IPS-11a (cell line): ENCODE results near the gene TECPR2.

Source experiments
- H3K4me3 ChIP-seq: one replicate; pipeline ENCODE4 v1.5.1; 2013; ENCODE audit warnings: low read depth, low read length, control low read depth

TECPR2 gene

DNA sequence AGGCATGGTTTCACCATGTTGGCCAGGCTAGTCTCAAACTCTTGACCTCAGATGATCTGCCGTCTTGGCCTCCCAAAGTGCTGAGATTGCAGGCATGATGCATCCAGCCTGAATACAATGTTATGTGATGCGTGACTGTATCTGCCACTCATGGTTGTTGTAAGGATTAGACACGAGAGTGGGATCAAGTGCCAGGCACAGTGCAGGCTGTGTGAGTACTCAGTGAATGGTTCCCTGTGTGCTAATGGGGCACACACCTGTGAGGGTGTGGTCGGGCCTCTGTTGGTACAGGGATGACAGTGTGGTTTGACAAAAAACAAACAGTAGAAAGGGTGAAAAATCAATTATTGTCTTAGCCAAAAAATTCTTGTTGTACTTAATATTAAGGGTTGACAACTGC lies 61.8 kb downstream of the TECPR2 start:
- no peak overlapping the region for H3K4me3 ChIP-seq

DNA sequence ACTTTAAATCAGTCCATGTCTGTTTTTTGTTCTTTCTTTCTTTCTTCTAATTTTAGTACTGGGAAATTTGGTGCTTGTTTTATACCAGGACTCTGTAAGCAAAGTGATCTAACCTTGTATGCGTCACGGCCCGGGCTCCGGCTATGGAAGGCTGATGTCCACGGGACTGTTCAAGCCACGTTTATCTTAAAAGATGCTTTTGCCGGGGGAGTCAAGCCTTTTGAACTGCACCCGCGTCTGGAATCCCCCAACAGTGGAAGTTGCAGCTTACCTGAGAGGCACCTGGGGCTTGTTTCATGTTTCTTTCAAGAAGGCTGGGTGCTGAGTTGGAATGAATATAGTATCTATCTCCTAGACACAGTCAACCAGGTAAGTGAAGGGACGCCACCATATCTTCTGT lies 62.2 kb downstream of the TECPR2 start:
- H3K4me3 ChIP-seq, result no peak overlapping the region

DNA sequence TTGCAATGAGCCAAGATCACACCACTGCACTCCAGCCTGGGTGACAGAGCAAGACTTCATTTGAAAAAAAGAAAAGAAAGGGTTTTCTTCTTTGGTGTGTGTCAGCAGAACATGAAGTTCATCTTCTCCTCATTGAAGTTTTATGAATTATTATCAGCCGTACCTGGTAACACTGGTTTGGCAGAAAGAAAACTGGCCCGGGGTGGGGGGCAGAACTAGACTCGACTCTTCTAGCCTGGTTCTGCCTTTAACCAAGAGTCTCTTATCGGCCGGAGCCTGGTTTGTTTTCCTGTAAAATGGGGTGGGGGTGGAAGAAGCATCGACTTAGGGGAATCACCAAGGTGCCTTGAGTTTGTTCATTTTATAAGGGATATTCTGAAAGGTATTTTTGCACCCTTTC lies 64.1 kb downstream of the TECPR2 start:
- no peak overlapping the region for H3K4me3 ChIP-seq

DNA sequence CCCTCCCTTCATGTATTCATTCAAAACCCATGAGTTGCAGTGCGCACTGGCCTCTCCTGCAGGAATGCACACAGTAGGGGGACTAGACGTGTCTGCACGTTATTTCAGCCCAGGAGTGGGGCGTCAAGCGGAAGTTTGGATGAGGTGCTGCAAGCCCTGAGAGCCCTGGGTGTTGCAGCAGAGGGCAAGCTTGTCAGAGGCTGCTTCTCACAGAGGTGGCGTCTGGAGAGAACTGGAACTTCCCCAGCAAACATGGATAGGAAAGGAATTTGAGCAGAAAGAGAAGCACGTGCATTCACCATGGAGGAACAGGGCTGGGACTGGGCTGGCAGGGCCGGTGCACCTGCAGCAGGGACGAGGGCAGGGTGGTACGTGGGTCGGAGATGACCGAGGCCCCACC lies 64.9 kb downstream of the TECPR2 start:
- no peak overlapping the region for H3K4me3 ChIP-seq

DNA sequence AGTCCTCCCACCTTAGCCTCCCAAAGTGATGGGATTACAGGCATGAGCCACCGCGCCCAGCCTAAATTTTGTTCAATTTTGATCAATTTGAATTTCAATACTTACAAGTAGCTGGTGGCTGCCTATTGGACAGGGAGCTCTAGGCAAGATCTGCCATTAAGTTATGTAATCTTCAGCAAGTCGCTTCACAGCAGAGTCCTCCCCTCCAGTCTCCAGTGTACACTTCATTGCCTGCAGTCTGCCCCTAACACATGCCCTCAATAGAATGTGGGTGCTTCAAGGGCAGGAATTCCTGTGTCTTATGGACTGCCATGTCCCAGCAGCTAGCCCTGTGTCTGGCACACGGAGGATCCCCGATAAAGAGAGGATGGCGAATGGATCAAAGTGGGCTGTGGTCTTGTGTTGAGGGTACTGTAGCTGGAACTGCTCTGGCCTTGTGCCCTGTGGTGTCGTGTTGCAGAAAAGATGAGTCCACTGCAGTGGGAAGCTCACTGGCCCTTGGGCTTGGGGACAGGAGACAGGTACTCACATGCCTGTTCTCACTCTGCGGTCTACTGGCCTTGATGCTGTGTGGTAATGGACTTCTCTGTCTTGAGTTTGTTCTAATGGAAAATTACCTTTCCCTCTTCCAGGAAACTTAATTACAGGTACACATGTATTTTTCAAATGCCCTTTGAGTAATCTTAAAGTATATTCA lies 67.6 kb downstream of the TECPR2 start:
- no peak overlapping the region for H3K4me3 ChIP-seq

DNA sequence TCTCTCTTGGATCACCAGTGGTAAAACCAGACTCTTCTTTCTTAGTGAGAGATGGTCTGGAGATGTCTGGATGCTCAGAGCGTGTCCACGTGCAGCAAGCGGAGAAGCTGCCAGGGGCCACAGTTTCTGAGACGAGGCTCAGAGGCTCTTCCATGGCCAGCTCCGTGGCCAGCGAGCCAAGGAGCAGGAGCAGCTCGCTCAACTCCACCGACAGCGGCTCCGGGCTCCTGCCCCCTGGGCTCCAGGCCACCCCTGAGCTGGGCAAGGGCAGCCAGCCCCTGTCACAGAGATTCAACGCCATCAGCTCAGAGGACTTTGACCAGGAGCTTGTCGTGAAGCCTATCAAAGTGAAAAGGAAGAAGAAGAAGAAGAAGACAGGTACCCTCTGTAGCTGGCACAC lies 69.0 kb downstream of the TECPR2 start:
- H3K4me3 ChIP-seq, result no peak overlapping the region

DNA sequence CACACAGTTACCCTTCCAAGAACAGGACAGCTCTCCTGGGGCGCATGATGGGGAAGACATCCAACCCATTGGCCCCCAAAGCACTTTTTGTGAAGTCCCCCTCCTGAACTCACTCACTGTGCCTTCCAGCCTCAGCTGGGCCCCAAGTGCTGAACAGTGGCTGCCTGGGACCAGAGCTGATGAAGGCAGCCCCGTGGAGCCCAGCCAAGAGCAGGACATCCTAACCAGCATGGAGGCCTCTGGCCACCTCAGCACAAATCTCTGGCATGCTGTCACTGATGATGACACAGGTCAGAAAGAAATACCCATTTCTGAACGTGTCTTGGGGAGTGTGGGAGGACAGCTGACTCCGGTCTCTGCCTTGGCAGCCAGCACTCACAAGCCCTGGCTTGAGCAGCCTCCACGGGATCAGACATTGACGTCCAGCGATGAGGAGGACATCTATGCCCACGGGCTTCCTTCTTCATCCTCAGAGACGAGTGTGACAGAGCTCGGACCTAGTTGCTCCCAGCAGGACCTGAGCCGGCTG lies 72.0 kb downstream of the TECPR2 start:
- H3K4me3 ChIP-seq, result no peak overlapping the region

DNA sequence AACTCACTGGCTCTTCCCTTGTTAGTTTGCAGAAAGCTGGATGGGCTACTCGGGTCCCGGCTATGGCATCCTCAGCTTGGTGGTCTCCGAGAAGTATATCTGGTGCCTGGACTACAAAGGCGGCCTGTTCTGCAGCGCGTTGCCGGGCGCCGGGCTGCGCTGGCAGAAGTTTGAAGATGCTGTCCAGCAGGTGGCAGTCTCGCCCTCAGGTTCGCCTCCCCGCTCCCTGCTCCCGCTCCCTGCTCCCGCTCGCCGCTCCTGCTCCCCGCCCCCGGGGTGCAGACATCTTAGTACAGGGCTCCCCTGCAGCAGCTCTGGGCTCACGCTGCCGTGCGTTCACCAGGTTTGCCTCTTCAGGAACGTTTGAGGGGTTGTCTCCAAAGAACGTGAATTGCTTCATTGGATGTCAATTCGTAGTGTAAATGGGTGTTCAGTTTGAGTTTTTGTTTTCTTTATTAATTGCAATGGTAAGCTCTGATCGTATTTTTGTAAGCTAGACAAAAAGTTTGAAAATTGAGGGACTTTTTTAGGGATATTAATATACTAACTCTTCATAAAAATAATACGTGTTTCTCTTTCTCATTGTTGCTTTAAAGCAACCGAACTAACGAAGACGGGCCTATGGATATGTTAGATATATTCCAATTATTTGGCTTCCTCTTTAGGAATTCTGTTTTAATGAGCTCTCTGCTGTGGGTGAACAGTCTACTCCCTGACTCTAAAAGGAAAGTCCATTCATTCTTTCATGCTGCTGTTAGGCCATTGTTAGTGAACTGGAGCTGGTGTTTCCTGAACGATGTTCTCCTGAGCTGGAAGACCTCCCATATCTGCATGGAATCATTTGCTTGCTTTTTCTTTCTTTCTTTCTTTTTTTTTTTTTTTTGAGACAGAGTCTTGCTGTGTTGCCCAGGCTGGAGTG lies 75.5 kb downstream of the TECPR2 start:
- no peak overlapping the region for H3K4me3 ChIP-seq

DNA sequence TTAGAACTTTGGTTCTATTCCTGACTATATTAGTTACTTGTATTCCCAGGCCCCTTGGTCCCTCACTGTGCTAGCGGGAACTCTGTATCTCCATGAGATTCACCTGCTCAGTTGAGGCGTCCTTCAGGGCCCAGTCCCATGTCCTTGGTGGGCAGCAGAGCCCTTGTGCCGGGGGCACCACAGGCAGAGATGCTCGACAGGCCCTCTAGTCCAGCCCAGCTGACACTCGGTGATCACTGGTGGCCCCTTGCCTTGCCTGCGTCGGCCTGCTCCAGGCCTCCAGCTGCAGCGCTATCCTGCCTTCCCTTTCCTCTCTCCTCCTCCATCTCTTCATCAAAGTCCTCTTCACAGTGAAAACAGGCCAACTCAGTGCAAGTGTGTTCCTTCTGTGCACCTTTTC lies 76.8 kb downstream of the TECPR2 start:
- no peak overlapping the region for H3K4me3 ChIP-seq

DNA sequence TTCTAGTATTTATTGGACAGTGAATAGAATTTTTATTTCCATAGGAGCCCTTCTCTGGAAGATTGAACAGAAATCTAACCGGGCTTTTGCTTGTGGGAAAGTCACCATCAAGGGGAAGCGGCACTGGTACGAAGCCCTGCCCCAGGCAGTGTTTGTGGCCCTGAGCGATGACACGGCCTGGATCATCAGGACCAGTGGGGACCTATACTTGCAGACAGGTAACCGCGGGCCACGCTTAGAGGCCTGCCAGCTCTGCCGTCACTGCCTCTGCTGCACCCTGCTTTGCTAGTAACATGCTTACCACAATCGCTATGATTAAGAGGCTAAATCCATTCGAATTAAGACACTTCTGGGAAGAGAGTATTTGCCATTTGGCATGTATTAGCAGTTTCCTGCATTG lies 77.7 kb downstream of the TECPR2 start:
- H3K4me3 ChIP-seq, result no peak overlapping the region

DNA sequence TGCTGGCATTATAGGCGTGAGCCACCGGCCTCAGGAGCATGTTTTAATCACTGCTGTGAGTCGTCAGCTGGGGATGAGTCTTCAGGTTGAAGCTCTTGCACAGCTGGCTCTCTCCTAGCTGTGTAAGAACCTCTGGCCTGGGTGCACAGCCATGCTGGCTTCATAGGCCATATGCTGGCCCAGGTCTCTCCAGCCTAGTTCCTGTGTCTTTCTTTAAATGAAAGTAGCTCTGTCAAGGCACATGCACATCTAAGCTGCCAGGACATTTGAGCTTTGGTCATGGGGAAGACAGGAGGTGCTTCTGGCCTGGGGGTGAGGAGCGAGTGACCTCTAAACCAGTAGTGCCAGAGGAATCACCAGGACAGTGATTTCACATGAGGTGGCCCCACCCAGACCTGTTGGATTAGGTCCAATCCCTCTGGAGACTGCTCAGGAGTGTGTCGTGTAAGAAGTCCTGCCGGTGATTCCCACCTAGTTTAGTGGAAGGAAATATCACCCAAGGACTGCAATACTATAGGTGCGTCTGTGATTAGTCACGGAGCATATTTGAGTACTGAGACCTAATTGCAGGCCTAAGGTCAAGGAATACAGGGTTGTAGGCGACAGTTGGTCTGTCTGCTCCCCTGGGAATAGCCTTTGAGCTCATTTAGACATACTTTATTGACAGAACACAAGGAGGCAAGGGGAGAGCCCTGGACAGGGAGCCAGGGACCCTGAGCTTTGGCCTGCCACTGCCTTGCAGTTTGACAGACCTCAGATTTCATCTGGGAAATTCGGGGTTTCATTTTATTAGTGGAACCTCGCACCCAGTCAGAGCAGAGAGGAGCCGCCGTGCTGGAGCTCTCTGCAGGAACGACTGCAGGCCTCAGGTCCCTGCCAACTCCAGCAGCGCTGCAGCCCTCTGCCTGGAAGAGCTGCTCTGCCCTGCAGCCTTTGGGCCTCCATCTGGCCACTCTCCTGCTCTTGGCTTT lies 79.8 kb downstream of the TECPR2 start:
- H3K4me3 ChIP-seq, result no peak overlapping the region

DNA sequence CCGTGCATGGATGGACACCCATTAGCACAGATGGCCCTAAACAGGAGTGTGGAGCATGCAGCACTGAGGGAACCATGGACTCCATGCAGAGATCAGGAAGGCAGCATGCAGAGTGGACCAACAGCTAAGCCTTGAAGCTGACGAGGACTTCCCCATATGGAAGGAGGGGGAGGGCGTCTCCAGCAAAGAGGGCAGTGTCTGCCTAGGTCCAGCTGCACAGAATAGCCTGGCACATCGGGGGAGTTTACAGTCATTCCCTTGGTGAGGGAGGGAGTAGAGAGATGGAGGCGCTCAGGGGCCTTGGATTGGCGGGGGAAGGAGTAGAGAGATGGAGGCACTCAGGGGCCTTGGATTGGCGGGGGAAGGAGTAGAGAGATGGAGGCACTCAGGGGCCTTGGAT lies 82.3 kb downstream of the TECPR2 start:
- H3K4me3 ChIP-seq, result no peak overlapping the region

DNA sequence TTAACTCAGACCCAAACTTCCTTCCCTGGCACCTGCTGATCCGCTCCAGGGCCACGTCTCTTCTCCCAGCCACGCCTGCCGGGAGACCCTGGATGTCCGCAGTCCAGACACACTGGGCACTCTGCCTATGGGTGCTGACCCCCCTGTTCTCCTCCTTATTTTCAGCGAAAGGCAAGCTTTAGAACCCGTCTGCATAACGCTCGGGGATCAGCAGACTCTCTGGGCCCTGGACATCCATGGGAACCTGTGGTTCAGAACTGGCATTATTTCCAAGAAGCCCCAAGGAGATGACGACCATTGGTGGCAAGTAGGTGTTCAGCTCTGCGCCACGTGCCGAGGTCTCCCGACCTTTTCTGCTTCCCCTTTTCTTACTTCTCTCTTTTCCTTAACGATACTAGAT lies 82.9 kb downstream of the TECPR2 start:
- no peak overlapping the region for H3K4me3 ChIP-seq

DNA sequence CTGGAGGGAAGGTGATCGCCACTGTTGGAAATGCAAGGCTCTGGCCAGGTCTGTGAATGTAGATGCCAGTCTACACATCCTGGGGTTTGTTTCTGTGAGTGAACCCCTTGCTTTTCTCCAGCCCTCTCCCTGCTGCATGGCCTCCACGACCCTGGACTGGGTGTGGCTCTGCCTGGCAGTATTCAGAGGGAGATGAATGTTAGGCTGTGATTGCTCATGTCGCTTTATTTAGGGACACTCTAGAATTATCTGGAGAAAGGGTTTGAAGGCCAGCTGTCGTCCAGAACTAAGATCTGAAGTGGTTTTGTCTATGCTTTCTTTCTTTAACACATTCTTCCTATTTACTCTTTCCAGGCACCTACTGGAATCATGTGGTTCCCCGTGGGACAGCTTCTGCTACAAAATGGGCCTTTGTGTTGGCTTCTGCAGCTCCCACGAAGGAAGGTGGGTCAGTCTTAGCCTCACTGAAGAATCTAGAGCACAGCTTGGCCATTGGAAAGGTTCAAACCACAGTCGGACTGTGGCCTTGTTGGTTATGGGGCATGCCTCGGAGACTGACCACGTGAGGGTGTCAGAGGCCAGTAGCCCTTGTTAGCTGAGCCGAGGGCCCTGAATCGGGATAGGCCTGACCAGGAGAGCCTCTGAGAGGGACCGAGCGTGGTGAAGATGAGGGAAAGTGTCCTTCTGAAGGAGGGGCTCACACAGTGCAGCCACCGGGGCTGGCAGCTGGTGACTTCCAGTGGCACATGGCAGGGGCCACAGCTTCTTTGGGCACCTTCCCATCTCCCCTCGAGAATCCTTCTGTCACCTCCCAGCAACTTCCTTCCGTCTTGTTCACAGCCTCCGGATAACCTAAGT lies 87.7 kb downstream of the TECPR2 start:
- no peak overlapping the region for H3K4me3 ChIP-seq

DNA sequence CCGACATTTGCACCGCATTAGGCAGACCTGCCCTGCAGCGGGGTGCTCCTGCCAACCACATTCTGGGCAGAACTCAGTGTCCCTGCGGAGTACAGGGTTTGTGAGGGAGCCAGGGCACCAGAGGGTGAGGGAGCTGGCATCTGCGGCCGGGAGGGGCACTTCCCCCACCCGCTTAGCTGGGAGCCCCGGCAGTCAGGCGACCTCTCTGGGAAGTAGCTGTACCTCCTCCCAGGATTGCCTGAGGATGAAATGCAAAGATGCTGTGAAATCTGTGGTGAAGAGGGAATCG lies 88.3 kb downstream of the TECPR2 start:
- H3K4me3 ChIP-seq, result no peak overlapping the region

DNA sequence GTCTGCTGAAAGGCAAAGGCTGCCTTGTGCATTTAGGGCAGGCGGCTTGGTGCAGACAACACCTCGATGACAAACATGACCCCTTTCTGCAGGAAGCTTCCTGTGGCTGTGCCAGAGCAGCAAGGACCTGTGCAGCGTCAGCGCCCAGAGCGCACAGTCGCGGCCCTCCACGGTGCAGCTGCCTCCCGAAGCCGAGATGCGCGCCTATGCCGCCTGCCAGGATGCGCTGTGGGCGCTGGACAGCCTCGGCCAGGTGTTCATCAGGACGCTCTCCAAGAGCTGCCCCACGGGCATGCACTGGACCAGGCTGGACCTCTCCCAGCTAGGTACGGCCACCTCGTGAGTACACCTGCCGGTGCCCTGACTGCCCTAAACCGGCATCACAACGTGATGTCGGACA lies 89.6 kb downstream of the TECPR2 start:
- H3K4me3 ChIP-seq, result no peak overlapping the region

DNA sequence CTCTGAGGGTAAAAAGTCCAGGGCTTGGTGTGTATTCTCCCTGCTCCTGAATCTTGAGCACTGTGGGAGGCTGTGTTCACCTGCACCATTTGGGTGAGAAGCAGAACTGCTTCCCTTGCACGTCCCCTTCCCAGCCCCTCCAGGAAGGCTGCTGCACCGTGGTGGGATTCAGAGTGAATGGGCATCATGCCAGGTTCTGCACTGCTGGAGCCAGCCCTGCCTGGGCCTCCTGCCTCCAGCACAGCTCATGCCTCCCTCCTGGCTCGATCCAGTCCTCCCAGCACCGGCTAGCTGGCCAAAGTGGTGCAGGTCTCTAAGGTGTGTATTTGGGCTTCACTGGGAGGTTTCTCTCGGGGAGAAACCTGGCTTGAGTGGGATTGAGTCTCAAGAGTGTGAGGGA lies 92.0 kb downstream of the TECPR2 start:
- no peak overlapping the region for H3K4me3 ChIP-seq

DNA sequence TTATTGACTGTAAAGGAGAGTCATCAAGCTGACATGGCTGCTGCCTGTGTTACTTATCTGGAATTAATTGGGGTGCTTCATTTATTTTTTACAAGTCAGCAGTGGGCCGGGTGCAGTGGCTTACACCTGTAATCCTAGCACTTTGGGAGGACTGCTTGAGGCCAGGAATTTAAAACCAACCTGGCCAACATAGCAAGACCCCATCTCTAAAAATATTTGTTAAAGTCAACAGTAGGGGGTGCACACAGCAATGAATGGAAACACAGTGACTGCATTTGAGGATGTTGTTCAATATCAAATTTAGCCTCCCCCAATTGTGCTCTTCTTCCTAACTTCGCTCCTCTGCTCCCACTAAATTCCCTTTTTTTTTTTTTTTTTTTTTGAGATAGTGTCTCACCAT lies 94.8 kb downstream of the TECPR2 start:
- no peak overlapping the region for H3K4me3 ChIP-seq

DNA sequence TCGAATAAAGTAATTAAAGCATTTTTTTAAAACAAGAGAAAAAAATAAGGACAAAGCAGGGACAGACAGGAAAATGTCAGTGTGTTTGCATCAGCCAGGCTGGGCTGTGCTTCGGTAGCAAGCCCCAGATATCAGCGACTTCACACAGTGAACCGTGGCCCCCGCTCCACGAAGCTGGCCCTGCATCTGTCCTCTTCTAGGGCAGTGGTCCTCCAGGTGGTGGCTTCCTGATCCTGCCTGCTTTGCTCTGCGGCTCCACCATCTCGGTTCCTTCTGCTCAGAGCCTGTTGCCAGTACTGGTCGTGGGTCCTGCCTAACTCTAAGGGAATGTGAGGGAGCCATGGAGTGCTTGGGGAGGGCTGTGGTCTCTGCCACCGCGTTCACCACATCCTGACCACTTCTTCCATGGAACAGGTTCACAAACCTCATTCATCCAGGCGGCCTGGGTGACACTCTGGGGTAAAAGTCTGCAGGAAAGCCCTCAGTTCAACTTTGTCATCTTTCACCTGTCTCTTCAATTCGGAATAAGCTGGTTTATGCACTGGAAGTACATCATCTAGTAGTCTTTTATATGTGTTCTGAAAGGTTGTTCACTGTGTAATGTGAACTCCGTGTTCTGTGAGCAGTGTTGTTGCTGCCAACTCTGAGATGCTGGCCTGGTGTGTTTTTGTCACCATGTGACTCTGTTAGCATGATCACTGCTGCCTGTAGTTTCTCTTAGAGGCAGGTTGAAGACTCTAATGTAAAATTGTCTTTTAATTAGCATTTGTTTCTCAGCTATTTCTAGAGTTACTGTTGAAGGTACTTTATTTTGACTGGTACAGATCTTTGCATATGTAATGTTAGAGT lies 99.0 kb downstream of the TECPR2 start:
- no peak overlapping the region for H3K4me3 ChIP-seq
